ENCODE data around the gene STOML2. TPM values are rescaled to one million over a fixed set of nuclear protein-coding genes. Genes with fewer than 3 reads are reported as not detected.

Gene STOML2
- total RNA-seq, 1 donor from 2014 or later = 149 TPM

DNA sequence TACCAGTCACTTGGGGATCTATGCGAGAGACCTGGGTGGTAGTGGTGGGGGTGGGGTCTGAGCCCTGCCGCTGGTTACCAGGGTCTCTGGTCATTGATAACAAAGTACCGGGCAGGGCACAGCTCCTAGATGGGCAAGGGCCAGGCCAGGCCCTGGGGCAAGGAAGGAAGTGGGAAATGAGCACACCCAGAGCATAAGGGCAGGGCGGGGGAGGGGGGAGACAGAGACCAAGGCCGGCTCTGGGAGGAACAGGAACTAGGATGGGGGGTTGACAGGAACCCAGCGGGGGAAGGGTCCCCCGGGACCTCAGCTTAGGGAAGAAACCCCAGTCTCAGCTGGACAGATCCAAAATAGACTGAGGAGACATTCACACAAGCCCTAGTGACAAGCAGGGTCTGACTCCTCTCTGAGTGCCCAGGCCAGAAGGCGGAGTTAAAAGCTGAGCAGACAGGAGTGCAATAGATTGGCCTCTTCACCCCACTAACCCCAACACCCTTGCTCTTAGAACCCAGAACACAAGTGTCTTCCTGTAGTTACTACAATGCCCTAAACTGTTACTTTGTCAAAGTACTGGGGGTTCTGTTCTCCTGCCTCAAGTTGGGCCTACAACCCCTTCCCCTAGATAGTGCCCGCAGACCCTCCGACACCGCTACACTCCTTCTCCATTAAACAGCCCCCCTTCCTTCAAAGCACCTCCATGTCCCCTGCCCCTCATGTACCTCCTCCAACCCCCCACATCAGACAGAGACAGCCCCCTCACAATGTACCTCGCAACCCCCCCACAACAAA, 12.1 kb upstream of the STOML2 start:
- DNase-seq (ENCODE audit: extremely low spot score, unreplicated experiment) = no peak
- H3K27ac Mint-ChIP-seq = peak overlapping the region; percentile 97
- H3K27me3 Mint-ChIP-seq = no peaks in the 10 kb centered on the region
- TF ChIP-seq, protein P1, sequence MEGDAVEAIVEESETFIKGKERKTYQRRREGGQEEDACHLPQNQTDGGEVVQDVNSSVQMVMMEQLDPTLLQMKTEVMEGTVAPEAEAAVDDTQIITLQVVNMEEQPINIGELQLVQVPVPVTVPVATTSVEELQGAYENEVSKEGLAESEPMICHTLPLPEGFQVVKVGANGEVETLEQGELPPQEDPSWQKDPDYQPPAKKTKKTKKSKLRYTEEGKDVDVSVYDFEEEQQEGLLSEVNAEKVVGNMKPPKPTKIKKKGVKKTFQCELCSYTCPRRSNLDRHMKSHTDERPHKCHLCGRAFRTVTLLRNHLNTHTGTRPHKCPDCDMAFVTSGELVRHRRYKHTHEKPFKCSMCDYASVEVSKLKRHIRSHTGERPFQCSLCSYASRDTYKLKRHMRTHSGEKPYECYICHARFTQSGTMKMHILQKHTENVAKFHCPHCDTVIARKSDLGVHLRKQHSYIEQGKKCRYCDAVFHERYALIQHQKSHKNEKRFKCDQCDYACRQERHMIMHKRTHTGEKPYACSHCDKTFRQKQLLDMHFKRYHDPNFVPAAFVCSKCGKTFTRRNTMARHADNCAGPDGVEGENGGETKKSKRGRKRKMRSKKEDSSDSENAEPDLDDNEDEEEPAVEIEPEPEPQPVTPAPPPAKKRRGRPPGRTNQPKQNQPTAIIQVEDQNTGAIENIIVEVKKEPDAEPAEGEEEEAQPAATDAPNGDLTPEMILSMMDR (conservative IDR thresholded peaks at IDR 0.05) = no peak
- peaks cover 4% of the 10 kb centered on the region for H3K9me3 Mint-ChIP-seq
- peak overlapping the region; percentile 99 for H3K4me3 Mint-ChIP-seq
- H3K4me1 Mint-ChIP-seq (ENCODE audit: unreplicated experiment) = peaks cover 31% of the 10 kb centered on the region
- H3K36me3 Mint-ChIP-seq = peaks cover 3% of the 10 kb centered on the region

DNA sequence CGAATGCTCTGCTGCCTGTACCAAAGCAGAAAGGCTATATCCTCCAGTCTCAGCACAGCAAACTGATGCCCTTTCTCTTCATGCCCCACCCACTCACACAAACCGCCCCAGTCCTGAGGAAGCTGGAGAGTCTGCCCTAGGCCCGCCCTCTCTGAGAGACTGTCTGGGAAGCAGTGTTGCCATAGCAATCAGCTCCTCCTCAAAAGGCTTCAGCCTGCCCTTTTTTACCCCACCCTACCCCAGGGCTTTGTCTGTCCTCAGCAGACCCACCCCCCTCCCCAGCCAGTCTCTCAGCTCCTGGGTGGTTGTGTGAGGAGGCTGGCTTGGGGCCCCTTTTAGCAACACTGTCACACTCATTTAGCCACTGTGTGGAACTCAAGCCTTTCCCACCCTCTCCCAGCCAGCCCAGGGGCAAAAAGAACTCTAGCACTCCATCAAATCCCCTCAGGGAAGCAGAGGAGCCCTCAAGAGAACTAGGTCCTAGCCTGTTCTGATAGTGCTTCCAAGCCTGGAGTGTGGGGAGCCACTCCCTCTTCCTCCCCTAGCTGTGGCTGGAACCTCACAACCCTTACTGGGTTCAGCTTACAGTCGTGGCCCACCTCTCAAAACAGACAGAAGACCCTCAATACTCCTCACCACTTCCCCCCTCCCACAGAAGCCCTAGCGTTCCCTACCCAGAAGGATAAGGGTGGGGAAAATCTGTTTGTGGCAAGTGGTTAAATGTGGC, 11.3 kb upstream of the STOML2 start:
- H3K27me3 Mint-ChIP-seq = no peaks in the 10 kb centered on the region
- TF ChIP-seq, protein P1 (conservative IDR thresholded peaks at IDR 0.05) = no peak
- H3K4me1 Mint-ChIP-seq (ENCODE audit: unreplicated experiment) = peaks cover 31% of the 10 kb centered on the region
- peaks cover 3% of the 10 kb centered on the region for H3K36me3 Mint-ChIP-seq
- DNase-seq (ENCODE audit: extremely low spot score, unreplicated experiment) = peak; percentile 86
- peak overlapping the region; percentile 99 for H3K4me3 Mint-ChIP-seq
- H3K9me3 Mint-ChIP-seq = peaks cover 4% of the 10 kb centered on the region
- H3K27ac Mint-ChIP-seq = peak overlapping the region; percentile 97

DNA sequence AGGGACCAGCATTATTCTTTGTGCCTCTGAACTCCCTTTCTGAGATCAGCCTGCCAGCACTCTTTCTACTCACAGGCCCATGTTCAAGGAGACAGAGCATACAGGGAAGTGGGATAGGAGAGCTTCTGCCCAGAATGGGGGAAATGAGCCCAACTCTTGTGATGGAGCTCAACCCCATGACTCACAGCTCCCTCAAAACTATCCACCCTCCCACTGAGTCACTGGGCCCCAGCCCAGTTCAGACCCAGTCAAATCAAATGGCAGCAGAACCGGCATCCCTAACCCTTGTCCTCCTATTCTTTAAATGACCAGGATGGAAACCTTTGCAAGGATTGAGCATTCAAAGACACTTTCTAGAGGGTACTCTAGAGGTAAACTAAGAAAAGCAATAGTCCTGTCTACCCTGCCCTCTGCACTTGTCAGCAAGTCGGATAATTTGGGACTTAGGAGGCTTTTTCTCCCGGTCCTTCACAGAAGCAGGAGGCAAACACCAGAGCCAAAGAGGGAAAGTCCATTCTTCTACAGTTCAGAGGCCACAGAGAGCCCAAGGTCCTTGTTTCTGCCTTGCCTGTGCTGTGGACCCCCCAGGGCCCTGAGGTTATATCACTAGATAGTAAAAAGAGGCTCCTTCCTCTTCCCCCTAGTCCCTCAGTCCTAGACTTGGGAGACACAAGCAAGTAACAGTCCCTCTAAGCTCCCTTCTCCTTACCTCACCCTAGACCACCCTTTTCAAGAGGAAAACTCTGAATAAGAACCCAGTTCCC, 9.5 kb upstream of the STOML2 start:
- peak overlapping the region; percentile 89 for H3K4me3 Mint-ChIP-seq
- H3K27me3 Mint-ChIP-seq = no peaks in the 10 kb centered on the region
- TF ChIP-seq, protein P1 (conservative IDR thresholded peaks at IDR 0.05) = no peak
- H3K9me3 Mint-ChIP-seq = peaks cover 4% of the 10 kb centered on the region
- peaks cover 36% of the 10 kb centered on the region for H3K4me1 Mint-ChIP-seq (ENCODE audit: unreplicated experiment)
- no peak for DNase-seq (ENCODE audit: extremely low spot score, unreplicated experiment)
- H3K27ac Mint-ChIP-seq = peak overlapping the region; percentile 87
- H3K36me3 Mint-ChIP-seq = peaks cover 3% of the 10 kb centered on the region

DNA sequence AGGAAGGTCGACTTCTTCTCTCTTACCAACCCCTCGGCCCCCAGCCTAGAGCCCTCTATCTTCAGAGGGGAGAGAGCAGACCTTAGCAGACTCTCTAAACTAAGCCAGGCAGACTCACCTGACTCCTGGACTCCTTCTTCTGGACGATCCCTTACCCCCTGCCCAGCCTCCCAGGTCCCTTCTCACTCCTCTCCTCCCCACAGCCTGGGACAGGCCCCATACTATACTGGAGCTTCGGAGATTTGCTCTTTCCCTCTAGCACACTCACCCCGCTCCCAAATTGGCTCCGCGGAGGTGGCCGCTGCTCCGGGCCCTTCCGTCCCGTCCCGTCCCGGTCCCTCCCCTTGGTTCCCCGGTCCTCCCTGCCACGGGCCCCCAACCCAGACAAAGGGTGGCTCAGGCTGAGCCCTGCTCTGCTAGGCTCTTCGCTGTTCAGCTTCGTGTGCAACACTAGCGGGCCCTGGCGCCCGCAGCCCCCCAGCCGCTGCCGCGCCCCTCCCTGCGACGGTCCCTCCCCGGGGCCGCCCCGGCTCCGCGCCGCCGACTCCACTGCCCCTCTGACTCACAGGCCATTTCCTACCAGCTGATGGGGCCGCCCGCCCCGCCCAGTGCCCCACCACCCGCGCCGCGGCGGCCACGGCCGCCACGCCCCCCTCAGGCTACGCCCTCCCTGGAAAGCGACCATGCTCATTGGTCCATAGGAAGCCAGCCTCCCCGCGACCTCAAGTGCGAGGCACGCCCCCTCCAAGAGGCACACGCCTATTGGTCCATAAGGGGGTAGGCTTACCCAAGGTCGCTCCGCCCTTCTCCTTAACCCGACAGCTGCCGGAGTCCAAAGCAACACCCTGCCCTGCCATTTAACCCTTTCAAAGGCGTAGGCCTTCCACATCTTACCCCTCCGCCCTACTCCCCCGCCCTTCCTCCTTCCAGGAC, 8.3 kb upstream of the STOML2 start:
- Mint-ChIP-seq H3K27me3 (no peaks in the 10 kb centered on the region), H3K9me3 (peaks cover 4% of the 10 kb centered on the region), H3K4me3 (peak overlapping the region; percentile 89), H3K27ac (peak overlapping the region; percentile 87), H3K4me1 (ENCODE audit: unreplicated experiment) (peaks cover 31% of the 10 kb centered on the region), H3K36me3 (peaks cover 3% of the 10 kb centered on the region)
- TF ChIP-seq, protein P1 (conservative IDR thresholded peaks at IDR 0.05) = no peak
- peak; percentile 94 for DNase-seq (ENCODE audit: extremely low spot score, unreplicated experiment)

Measured in type B pancreatic cell (in vitro differentiated cells).